ENCODE measurements around the gene C19orf47. TPM values are rescaled to one million over a fixed set of nuclear protein-coding genes. Genes with fewer than 3 reads are reported as not detected.

C19orf47 gene
- total RNA-seq, 4 donors from 2014 or later, result 10.0 to 14.1 (median 11.7) TPM

DNA sequence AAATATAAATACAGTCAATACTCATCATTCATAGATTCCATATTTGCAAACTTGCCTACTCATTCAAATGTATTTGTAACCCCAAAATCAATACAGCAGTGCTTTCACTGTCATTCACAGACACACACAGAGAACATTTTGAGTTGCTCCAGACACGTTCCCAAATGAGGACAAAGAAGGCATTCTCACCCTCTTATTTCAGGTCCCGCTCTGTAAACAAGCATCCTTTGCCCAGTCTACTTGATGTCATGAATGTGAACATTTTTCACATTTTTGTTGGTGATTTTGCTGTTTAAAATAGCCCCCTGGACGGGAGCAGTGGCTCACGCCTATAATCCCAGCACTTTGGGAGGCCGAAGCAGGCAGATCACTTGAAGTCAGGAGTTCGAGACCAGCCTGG, 15.5 kb downstream of the C19orf47 start:
- H3K36me3 ChIP-seq, result peaks cover 15 to 90% (median 22%) of the 10 kb centered on the region in 3 donors
- TF ChIP-seq, protein P1, sequence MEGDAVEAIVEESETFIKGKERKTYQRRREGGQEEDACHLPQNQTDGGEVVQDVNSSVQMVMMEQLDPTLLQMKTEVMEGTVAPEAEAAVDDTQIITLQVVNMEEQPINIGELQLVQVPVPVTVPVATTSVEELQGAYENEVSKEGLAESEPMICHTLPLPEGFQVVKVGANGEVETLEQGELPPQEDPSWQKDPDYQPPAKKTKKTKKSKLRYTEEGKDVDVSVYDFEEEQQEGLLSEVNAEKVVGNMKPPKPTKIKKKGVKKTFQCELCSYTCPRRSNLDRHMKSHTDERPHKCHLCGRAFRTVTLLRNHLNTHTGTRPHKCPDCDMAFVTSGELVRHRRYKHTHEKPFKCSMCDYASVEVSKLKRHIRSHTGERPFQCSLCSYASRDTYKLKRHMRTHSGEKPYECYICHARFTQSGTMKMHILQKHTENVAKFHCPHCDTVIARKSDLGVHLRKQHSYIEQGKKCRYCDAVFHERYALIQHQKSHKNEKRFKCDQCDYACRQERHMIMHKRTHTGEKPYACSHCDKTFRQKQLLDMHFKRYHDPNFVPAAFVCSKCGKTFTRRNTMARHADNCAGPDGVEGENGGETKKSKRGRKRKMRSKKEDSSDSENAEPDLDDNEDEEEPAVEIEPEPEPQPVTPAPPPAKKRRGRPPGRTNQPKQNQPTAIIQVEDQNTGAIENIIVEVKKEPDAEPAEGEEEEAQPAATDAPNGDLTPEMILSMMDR (IDR thresholded peaks at IDR 0.05), result no peak
- no peak for TF ChIP-seq POLR2A (IDR thresholded peaks at IDR 0.05)
- peaks cover 0 to 5% (median 0%) of the 10 kb centered on the region in 3 donors for H3K4me1 ChIP-seq
- no peak overlapping the region for H3K4me3 ChIP-seq
- 75 to 84% methylated on average over 4 to 6 of the region's 6 CpGs for WGBS, 2 donors
- intact Hi-C loops (cut with DNase I), result no loop called here
- H3K27ac ChIP-seq, result no peak overlapping the region
- no peaks in the 10 kb centered on the region for H3K27me3 ChIP-seq
- no peaks in the 10 kb centered on the region for H3K9me3 ChIP-seq
- no peak for DNase-seq

DNA sequence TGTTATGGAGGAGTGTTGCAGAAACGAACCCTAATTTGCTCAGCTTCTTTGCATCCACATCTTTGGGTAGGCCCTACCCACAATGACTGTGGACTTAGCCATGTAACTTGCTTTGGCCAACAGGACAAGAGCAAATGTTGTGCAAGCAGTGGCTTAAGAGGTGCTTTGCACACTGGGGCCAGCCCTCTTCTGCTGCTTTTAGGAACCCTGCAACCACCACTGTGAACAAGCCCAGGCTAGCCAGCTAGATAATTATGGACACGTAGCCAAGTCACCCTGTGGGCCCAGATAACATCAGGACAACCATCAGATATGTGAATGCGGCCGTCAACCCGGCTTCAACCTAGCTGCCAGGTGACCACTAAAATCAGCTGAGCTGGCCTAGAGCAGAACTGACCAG, 17.1 kb downstream of the C19orf47 start:
- H3K4me1 ChIP-seq, result peaks cover 0 to 5% (median 0%) of the 10 kb centered on the region in 3 donors
- H3K9me3 ChIP-seq, result no peaks in the 10 kb centered on the region
- H3K27me3 ChIP-seq, result no peaks in the 10 kb centered on the region
- no peak overlapping the region for H3K27ac ChIP-seq
- peaks cover 19 to 97% (median 33%) of the 10 kb centered on the region in 3 donors for H3K36me3 ChIP-seq
- intact Hi-C loops (cut with DNase I), result no loop called here
- 71 to 82% methylated on average over 1 to 3 of the region's 5 CpGs for WGBS, 2 donors
- DNase-seq, result no peak
- no peak overlapping the region for H3K4me3 ChIP-seq
- TF ChIP-seq, protein P1 (IDR thresholded peaks at IDR 0.05), result no peak
- no peak for TF ChIP-seq POLR2A (IDR thresholded peaks at IDR 0.05)

- Histone ChIP-seq H3K9me3 (no peaks in the 10 kb centered on the region), H3K36me3 (peaks cover 20 to 97% (median 53%) of the 10 kb centered on the region in 3 donors), H3K27ac (no peak overlapping the region), H3K4me3 (no peak overlapping the region), H3K27me3 (no peaks in the 10 kb centered on the region), H3K4me1 (peaks cover 0 to 4% (median 0%) of the 10 kb centered on the region in 3 donors)
- WGBS, 2 donors, result 84 to 97% methylated on average over 9 of the region's 14 CpGs
- TF ChIP-seq POLR2A (IDR thresholded peaks at IDR 0.05), result no peak
- TF ChIP-seq, protein P1 (IDR thresholded peaks at IDR 0.05), result no peak
- intact Hi-C loops (cut with DNase I), result no loop called here
- no peak for DNase-seq
Observed at GRCh38 chr19:40326201-40326600, 22.0 kb downstream of the C19orf47 start.

- H3K27me3 ChIP-seq, result no peaks in the 10 kb centered on the region
- no peaks in the 10 kb centered on the region for H3K4me1 ChIP-seq
- TF ChIP-seq, protein P1 (IDR thresholded peaks at IDR 0.05), result no peak
- TF ChIP-seq POLR2A (IDR thresholded peaks at IDR 0.05), result no peak
- H3K36me3 ChIP-seq, result peaks cover 20 to 95% (median 53%) of the 10 kb centered on the region in 3 donors
- WGBS, 2 donors, result 69 to 84% methylated on average over 6 to 12 of the region's 13 CpGs
- no peak overlapping the region for H3K4me3 ChIP-seq
- intact Hi-C loops (cut with DNase I), result no loop called here
- no peaks in the 10 kb centered on the region for H3K9me3 ChIP-seq
- no peak overlapping the region for H3K27ac ChIP-seq
- DNase-seq, result no peak
Observed at GRCh38 chr19:40323705-40324104, 24.5 kb downstream of the C19orf47 start.

DNA sequence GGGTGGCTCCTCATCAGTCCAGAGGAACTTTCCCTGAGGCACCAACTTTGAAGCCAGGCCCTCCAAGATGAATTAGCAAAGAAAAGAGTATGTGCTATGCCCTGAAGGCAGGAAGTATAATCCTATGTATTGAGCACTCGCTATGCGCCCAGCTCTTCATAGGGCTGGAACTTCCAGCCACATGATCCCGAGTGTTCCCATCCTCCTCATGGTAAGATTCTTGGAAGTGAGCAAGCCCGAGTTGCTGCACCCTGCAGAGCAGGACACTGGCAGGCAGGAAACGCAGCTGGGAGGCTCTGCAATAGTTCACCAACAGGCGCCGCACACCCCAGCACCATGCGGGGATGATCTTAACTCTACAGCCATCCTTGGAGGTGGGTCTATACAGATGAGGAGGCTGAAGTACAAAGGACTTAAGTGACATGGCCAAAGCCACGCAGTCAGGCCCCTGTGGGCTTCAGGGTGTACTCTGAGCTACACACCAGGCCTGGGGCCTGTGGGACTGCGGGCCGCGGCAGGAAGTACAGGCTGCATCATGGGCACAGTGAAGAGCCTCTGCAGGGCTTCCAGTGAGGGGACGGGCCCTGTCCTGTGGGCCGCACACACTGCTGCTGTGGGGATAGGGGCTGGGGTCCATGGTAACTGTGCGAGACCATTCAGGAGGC, 25.1 kb downstream of the C19orf47 start:
- Histone ChIP-seq H3K9me3 (no peaks in the 10 kb centered on the region), H3K27ac (no peak overlapping the region), H3K4me3 (no peak overlapping the region), H3K36me3 (peaks cover 20 to 95% (median 49%) of the 10 kb centered on the region in 3 donors), H3K4me1 (no peaks in the 10 kb centered on the region), H3K27me3 (no peaks in the 10 kb centered on the region)
- DNase-seq, result no peak
- 77 to 78% methylated on average over 4 to 11 of the region's 15 CpGs for WGBS, 2 donors
- TF ChIP-seq, protein P1 (IDR thresholded peaks at IDR 0.05), result no peak
- TF ChIP-seq POLR2A (IDR thresholded peaks at IDR 0.05), result no peak
- intact Hi-C loops (cut with DNase I), result no loop called here

Data from esophagus squamous epithelium (tissue), 5 donors.